IMR-90 (cell line): ENCODE data around the gene MAVS. TPM values are rescaled to one million over a fixed set of nuclear protein-coding genes. Genes with fewer than 3 reads are reported as not detected.
A peak's percentile ranks its signal among the peaks of the same experiment; 100 is the strongest.

Experiments
- ATAC-seq: fragments of 200-7000 bp; cut with Tn5 transposase; 2 replicates; pipeline ENCODE4 v1.9.1; 2020; ENCODE audit warnings: low read depth, mild to moderate bottlenecking, moderate library complexity
- BruUV-seq: library from RNA; stranded (reverse); fragments of 400-500 nt; replicated peaks from 2 replicates; lab custom pipeline; 2021; lab: Mats Ljungman, UMichigan
- CTCF ChIA-PET: fragments of 300-600 bp; formaldehyde crosslinking; extraction: SDS; loops from one replicate; lab custom pipeline; 2021; ENCODE audit warnings: antibody characterized with exemption; lab: Yijun Ruan, JAX
- POLR2A ChIA-PET: fragments of 300-600 bp; sonication (Branson Sonifier 250); formaldehyde crosslinking; loops from one replicate; lab custom pipeline; 2022; ENCODE audit warnings: antibody characterized with exemption; ENCODE audit not compliant: unreplicated experiment; lab: Charles Lee
- DNase-seq: peaks from one replicate; pipeline ENCODE4 v3.0.0; 2013
- H2AFZ ChIP-seq: replicated peaks from 2 replicates; pipeline ENCODE3; 2013; ENCODE audit warnings: low read length, mild to moderate bottlenecking; ENCODE audit not compliant: poor library complexity
- H2AK5ac ChIP-seq: 2 replicates; pipeline ENCODE4 v1.6.1; 2013; ENCODE audit warnings: low read depth, low read length, inconsistent platforms
- H2AK9ac ChIP-seq: replicated peaks from 2 replicates; pipeline ENCODE3; 2013; ENCODE audit warnings: mild to moderate bottlenecking, low read depth, low read length, moderate library complexity; ENCODE audit not compliant: poor library complexity
- H2BK120ac ChIP-seq: 2 replicates; pipeline ENCODE4 v1.6.1; 2013; ENCODE audit warnings: low read depth, low read length, inconsistent platforms
- H2BK15ac ChIP-seq: 3 replicates; pipeline ENCODE4 v1.6.1; 2013; ENCODE audit warnings: low read depth, low read length, inconsistent platforms
- H2BK20ac ChIP-seq: 2 replicates; pipeline ENCODE4 v1.6.1; 2013; ENCODE audit warnings: low read depth, mild to moderate bottlenecking, inconsistent platforms, low read length, moderate library complexity
- H2BK5ac ChIP-seq: 2 replicates; pipeline ENCODE4 v1.6.1; 2013; ENCODE audit warnings: mild to moderate bottlenecking, low read depth, low read length, inconsistent platforms; ENCODE audit not compliant: poor library complexity, severe bottlenecking
- H3K14ac ChIP-seq: replicated peaks from 2 replicates; pipeline ENCODE4 v1.6.1; 2013; ENCODE audit warnings: low read depth, low read length, inconsistent platforms
- H3K18ac ChIP-seq: 2 replicates; pipeline ENCODE4 v1.6.1; 2013; ENCODE audit warnings: low read depth, low read length, control low read depth
- H3K23ac ChIP-seq: 2 replicates; pipeline ENCODE4 v1.6.1; 2013; ENCODE audit warnings: low read depth, low read length, inconsistent platforms
- H3K27ac ChIP-seq: 2 replicates; pipeline ENCODE4 v1.5.1; 2013; ENCODE audit warnings: mild to moderate bottlenecking, control low read depth, low read length; ENCODE audit not compliant: insufficient read depth
- H3K27me3 ChIP-seq: 2 replicates; pipeline ENCODE4 v1.6.1; 2013; ENCODE audit warnings: low read length; ENCODE audit not compliant: control insufficient read depth, insufficient read depth
- H3K36me3 ChIP-seq: 2 replicates; pipeline ENCODE4 v1.6.1; 2013; ENCODE audit warnings: low read length, mixed read lengths; ENCODE audit not compliant: control insufficient read depth, insufficient read depth
- H3K4ac ChIP-seq: 2 replicates; pipeline ENCODE4 v1.6.1; 2013; ENCODE audit warnings: low read depth, low read length, inconsistent platforms
- H3K4me1 ChIP-seq: 2 replicates; pipeline ENCODE4 v1.6.1; 2013; ENCODE audit warnings: low read length, mixed read lengths; ENCODE audit not compliant: control insufficient read depth, insufficient read depth
- H3K4me2 ChIP-seq: 2 replicates; pipeline ENCODE4 v1.6.1; 2013; ENCODE audit warnings: low read depth, mild to moderate bottlenecking, control low read depth, low read length, moderate library complexity
- H3K4me3 ChIP-seq: 2 replicates; pipeline ENCODE4 v1.5.1; 2013; ENCODE audit warnings: low read depth, mild to moderate bottlenecking, control low read depth, low read length, moderate library complexity; ENCODE audit not compliant: insufficient read depth
- H3K56ac ChIP-seq: 2 replicates; pipeline ENCODE4 v1.6.1; 2013; ENCODE audit warnings: low read length, inconsistent platforms; ENCODE audit not compliant: insufficient read depth; ENCODE audit errors: extremely low read depth
- H3K79me1 ChIP-seq, 2 experiments: 2 replicates each; pipeline ENCODE4 v1.6.1; 2013; ENCODE audit warnings: low read length in 2 of 2, inconsistent platforms in 1 of 2, low read depth in 1 of 2
- H3K9ac ChIP-seq: 2 replicates; pipeline ENCODE4 v1.6.1; 2013; ENCODE audit warnings: low read depth, low read length, control low read depth
- H3K9me1 ChIP-seq: 2 replicates; pipeline ENCODE4 v1.6.1; 2013; ENCODE audit warnings: low read length, inconsistent platforms; ENCODE audit not compliant: insufficient read depth
- H3K9me3 ChIP-seq: 2 replicates; pipeline ENCODE4 v1.6.1; 2013; ENCODE audit warnings: low read length; ENCODE audit not compliant: control insufficient read depth, insufficient read depth
- H4K20me1 ChIP-seq: 2 replicates; pipeline ENCODE4 v1.6.1; 2013; ENCODE audit warnings: low read length, inconsistent platforms; ENCODE audit not compliant: insufficient read depth
- H4K5ac ChIP-seq: 2 replicates; pipeline ENCODE4 v1.6.1; 2013; ENCODE audit warnings: mild to moderate bottlenecking, low read depth, low read length, control low read depth
- H4K8ac ChIP-seq, 2 experiments: 2 replicates each; pipeline ENCODE4 v1.6.1; 2013; ENCODE audit warnings: low read depth in 2 of 2, low read length in 2 of 2, control low read depth in 1 of 2, inconsistent platforms in 1 of 2
- H4K91ac ChIP-seq: 2 replicates; pipeline ENCODE4 v1.6.1; 2013; ENCODE audit warnings: low read depth, low read length, inconsistent platforms; ENCODE audit not compliant: insufficient read depth
- CEBPB ChIP-seq: IDR thresholded peaks from 2 replicates; pipeline ENCODE4 v1.6.1; 2012; ENCODE audit warnings: low read depth, low read length, improper control_type of control experiment
- FOS ChIP-seq: fragments of 150-350 bp; IDR thresholded peaks from 2 replicates; pipeline ENCODE4 v1.6.1; 2016; ENCODE audit warnings: low read depth, low read length
- MAZ ChIP-seq: IDR thresholded peaks from 2 replicates; pipeline ENCODE4 v1.6.1; 2012; ENCODE audit warnings: low read depth, mild to moderate bottlenecking, low read length, improper control_type of control experiment, moderate library complexity, borderline replicate concordance
- MXI1 ChIP-seq: IDR thresholded peaks from 2 replicates; pipeline ENCODE4 v1.6.1; 2012; ENCODE audit warnings: low read depth, mild to moderate bottlenecking, low read length, moderate library complexity, borderline replicate concordance
- NFE2L2 ChIP-seq: fragments of 150-350 bp; IDR thresholded peaks from 2 replicates; pipeline ENCODE4 v1.6.1; 2016; ENCODE audit warnings: low read depth, mild to moderate bottlenecking, low read length
- RFX5 ChIP-seq: IDR thresholded peaks from 2 replicates; pipeline ENCODE4 v1.8.0; 2012; ENCODE audit warnings: low read depth, mild to moderate bottlenecking, low read length, moderate library complexity
- SMC3 ChIP-seq: fragments of 150-350 bp; IDR thresholded peaks from 2 replicates; pipeline ENCODE4 v1.6.1; 2016; ENCODE audit warnings: low read depth, mild to moderate bottlenecking, antibody characterized with exemption, low read length, moderate library complexity
- WGBS, 2 experiments: methylation state at CpG; one replicate each; pipeline versions ENCODE4 v1.1.5 to v1.1.7; 2013; ENCODE audit warnings: missing lambda C conversion rate in 2 of 2; ENCODE audit not compliant: insufficient read length in 1 of 2; ENCODE audit errors: extremely low coverage in 2 of 2; 5-methylcytosine and 5-hydroxymethylcytosine counted together
- dilution Hi-C: fragments of 300-500 bp; cut with HindIII; formaldehyde crosslinking; loops from one replicate; pipeline ENCODE4 v1.14.3; 2018; ENCODE audit warnings: low sequenced_read_pairs; ENCODE audit not compliant: unreplicated experiment
- in situ Hi-C: fragments of 300-500 bp; cut with MboI; formaldehyde crosslinking; loops from 3 replicates; pipeline ENCODE4 v1.14.3; 2019; ENCODE audit warnings: low sequenced_read_pairs, inconsistent platforms, mixed read lengths
- intact Hi-C: fragments of 100-400 bp; cut with micrococcal nuclease; formaldehyde crosslinking; loops from 2 replicates; pipeline ENCODE4 v1.10.0; 2022
- polyA plus RNA-seq, 3 experiments: library from polyadenylated mRNA; depleted of rRNA; stranded (reverse); fragments of >200 nt; gene quantifications; 2 replicates each; pipeline ENCODE4 v1.2.3, GENCODE V29; 2012; ENCODE audit warnings: low replicate concordance in 1 of 3
- total RNA-seq: library from RNA; depleted of rRNA; stranded (reverse); fragments of >200 nt; gene quantifications from 2 replicates; pipeline ENCODE4 v1.2.3, GENCODE V29; 2012
- TF ChIP-seq, protein P1 (sequence below): conservative IDR thresholded peaks from 2 replicates; pipeline ENCODE4 v1.5.1; 2012; ENCODE audit warnings: mild to moderate bottlenecking, low read depth, low read length, improper control_type of control experiment
- TF ChIP-seq, protein P2 (sequence below): fragments of 150-350 bp; IDR thresholded peaks from 2 replicates; pipeline ENCODE4 v1.6.1; 2017; ENCODE audit warnings: mild to moderate bottlenecking, antibody characterized with exemption, low read length, low read depth
- TF ChIP-seq, protein P3 (sequence below): fragments of 150-350 bp; IDR thresholded peaks from 2 replicates; pipeline ENCODE4 v1.6.1; 2016; ENCODE audit warnings: low read depth, mild to moderate bottlenecking, low read length, moderate library complexity, borderline replicate concordance

Gene MAVS
- total and polyA plus RNA-seq, 2 of the 4 experiments (the other 2 are of a cell fraction), result 10.4 to 15.6 TPM

DNA sequence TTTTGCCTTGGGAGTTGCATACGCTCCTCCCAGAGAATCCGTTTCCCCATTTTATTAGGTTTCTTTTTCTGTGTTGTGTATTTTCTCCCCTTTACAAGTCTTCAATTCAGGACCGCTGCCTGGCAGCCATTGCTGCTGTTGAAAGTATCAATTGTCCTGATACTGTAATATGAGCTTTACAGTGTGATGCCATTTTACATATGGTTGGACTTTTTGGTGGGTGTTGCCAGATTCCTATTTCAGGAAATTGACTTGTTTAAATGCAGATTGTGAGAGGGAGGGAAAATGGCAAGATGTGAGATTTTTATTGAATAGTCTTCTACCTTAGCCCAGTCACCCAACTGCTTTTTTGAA lies 43.7 kb downstream of the MAVS start:
- TF ChIP-seq SMC3 (no peak), MAZ (no peak), NFE2L2 (no peak), CEBPB (no peak), MXI1 (no peak), RFX5 (no peak), FOS (no peak)
- TF ChIP-seq, protein P1, sequence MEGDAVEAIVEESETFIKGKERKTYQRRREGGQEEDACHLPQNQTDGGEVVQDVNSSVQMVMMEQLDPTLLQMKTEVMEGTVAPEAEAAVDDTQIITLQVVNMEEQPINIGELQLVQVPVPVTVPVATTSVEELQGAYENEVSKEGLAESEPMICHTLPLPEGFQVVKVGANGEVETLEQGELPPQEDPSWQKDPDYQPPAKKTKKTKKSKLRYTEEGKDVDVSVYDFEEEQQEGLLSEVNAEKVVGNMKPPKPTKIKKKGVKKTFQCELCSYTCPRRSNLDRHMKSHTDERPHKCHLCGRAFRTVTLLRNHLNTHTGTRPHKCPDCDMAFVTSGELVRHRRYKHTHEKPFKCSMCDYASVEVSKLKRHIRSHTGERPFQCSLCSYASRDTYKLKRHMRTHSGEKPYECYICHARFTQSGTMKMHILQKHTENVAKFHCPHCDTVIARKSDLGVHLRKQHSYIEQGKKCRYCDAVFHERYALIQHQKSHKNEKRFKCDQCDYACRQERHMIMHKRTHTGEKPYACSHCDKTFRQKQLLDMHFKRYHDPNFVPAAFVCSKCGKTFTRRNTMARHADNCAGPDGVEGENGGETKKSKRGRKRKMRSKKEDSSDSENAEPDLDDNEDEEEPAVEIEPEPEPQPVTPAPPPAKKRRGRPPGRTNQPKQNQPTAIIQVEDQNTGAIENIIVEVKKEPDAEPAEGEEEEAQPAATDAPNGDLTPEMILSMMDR, result no peak
- TF ChIP-seq, protein P2, sequence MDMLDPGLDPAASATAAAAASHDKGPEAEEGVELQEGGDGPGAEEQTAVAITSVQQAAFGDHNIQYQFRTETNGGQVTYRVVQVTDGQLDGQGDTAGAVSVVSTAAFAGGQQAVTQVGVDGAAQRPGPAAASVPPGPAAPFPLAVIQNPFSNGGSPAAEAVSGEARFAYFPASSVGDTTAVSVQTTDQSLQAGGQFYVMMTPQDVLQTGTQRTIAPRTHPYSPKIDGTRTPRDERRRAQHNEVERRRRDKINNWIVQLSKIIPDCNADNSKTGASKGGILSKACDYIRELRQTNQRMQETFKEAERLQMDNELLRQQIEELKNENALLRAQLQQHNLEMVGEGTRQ, result no peak
- TF ChIP-seq, protein P3, sequence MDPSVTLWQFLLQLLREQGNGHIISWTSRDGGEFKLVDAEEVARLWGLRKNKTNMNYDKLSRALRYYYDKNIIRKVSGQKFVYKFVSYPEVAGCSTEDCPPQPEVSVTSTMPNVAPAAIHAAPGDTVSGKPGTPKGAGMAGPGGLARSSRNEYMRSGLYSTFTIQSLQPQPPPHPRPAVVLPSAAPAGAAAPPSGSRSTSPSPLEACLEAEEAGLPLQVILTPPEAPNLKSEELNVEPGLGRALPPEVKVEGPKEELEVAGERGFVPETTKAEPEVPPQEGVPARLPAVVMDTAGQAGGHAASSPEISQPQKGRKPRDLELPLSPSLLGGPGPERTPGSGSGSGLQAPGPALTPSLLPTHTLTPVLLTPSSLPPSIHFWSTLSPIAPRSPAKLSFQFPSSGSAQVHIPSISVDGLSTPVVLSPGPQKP, result no peak
- Histone ChIP-seq H3K9me3 (no peaks in the 10 kb centered on the region), H2AK5ac (peak overlapping the region; percentile 90; the same call in 1 of the 2 replicates), H3K23ac (peak overlapping the region; percentile 96), H2BK120ac (no peak overlapping the region), H2BK5ac (peak overlapping the region; percentile 85), H2AFZ (no peak overlapping the region), H3K9ac (peak overlapping the region; percentile 99), H3K27ac (peak overlapping the region; percentile 90), H2AK9ac (peak overlapping the region; percentile 98), H2BK15ac (no peak overlapping the region), H3K79me1 (peaks cover 13 to 42% of the 10 kb centered on the region in 2 experiments; a peak in 3 of 4 replicates), H4K5ac (peak overlapping the region; percentile 43; the same call in 1 of the 2 replicates), H3K18ac (no peak overlapping the region), H3K56ac (peak overlapping the region; percentile 94), H4K91ac (peak overlapping the region; percentile 66; the same call in 1 of the 2 replicates), H3K9me1 (peaks cover 14% of the 10 kb centered on the region), H3K4me1 (peaks cover 11% of the 10 kb centered on the region), H4K8ac (peak overlapping the region; percentile 54 to 55; a peak in 2 of 4 replicates), H3K4ac (peak overlapping the region; percentile 90), H3K4me3 (peak overlapping the region; percentile 76), H3K36me3 (peaks cover 8% of the 10 kb centered on the region), H2BK20ac (no peak overlapping the region), H3K14ac (peak overlapping the region; percentile 94), H4K20me1 (peaks cover 58% of the 10 kb centered on the region), H3K27me3 (no peaks in the 10 kb centered on the region), H3K4me2 (peak overlapping the region; percentile 98)
- TSS peak; percentile 49 for BruUV-seq
- no CpG with 5 or more reads among the region's 3 CpGs for whole genome bisulfite sequencing, 2 experiments
- POLR2A ChIA-PET, result no interaction called here
- DNase-seq (peak; percentile 56), ATAC-seq (no peak)
- in situ Hi-C loops, result loop anchor here (10.0 kb wide), 1 partner anchor 194 kb away; no protein-coding TSS in a partner anchor
- intact Hi-C loops, result no loop called here
- CTCF ChIA-PET, result no interaction called here
- dilution Hi-C loops, result no loop called here
